WTC11 (cell line): Measurements from ENCODE around the gene JMJD4. TPM values are rescaled to one million over a fixed set of nuclear protein-coding genes. Genes with fewer than 3 reads are reported as not detected.

Experiments
- ATF6 ChIP-seq: sonication (generic); formaldehyde crosslinking; IDR thresholded peaks from 2 replicates; pipeline ENCODE4 v1.8.1; 2023; ENCODE audit warnings: mild to moderate bottlenecking, missing genetic modification reagents
- CBFB ChIP-seq: sonication (generic); formaldehyde crosslinking; IDR thresholded peaks from 2 replicates; pipeline ENCODE4 v1.8.1; 2022; ENCODE audit warnings: mild to moderate bottlenecking, low read depth, missing genetic modification reagents
- CREM ChIP-seq: sonication (generic); formaldehyde crosslinking; IDR thresholded peaks from 2 replicates; pipeline ENCODE4 v1.8.1; 2022; ENCODE audit warnings: mild to moderate bottlenecking, missing genetic modification reagents, moderate library complexity
- ERG ChIP-seq: fragments of 250-450 bp; sonication (Bioruptor Pico); IDR thresholded peaks from 2 replicates; pipeline ENCODE4 v1.8.0; 2021; ENCODE audit warnings: mild to moderate bottlenecking
- FOXJ3 ChIP-seq: sonication (generic); formaldehyde crosslinking; IDR thresholded peaks from 2 replicates; pipeline ENCODE4 v1.9.0; 2021; ENCODE audit warnings: missing genetic modification reagents, mild to moderate bottlenecking, borderline replicate concordance
- HMGXB4 ChIP-seq: sonication (generic); formaldehyde crosslinking; IDR thresholded peaks from 2 replicates; pipeline ENCODE4 v1.8.1; 2023; ENCODE audit warnings: mild to moderate bottlenecking, moderate library complexity, missing genetic modification reagents
- MXD4 ChIP-seq: fragments of 250-450 bp; sonication (Bioruptor Pico); IDR thresholded peaks from 2 replicates; pipeline ENCODE4 v1.8.0; 2021; ENCODE audit warnings: mild to moderate bottlenecking, moderate library complexity, borderline replicate concordance
- MYBL2 ChIP-seq: sonication (generic); formaldehyde crosslinking; IDR thresholded peaks from 2 replicates; pipeline ENCODE4 v1.8.1; 2023; ENCODE audit warnings: mild to moderate bottlenecking, moderate library complexity, missing genetic modification reagents
- NR1H2 ChIP-seq: sonication (generic); formaldehyde crosslinking; IDR thresholded peaks from 2 replicates; pipeline ENCODE4 v1.9.0; 2021; ENCODE audit warnings: mild to moderate bottlenecking, moderate library complexity, missing genetic modification reagents
- NR2C2 ChIP-seq: sonication (generic); formaldehyde crosslinking; IDR thresholded peaks from 2 replicates; pipeline ENCODE4 v1.8.0; 2022; ENCODE audit warnings: mild to moderate bottlenecking, missing genetic modification reagents
- NR3C1 ChIP-seq: sonication (generic); formaldehyde crosslinking; conservative IDR thresholded peaks from 2 replicates; pipeline ENCODE4 v1.8.1; 2023; ENCODE audit warnings: low read depth, mild to moderate bottlenecking, missing genetic modification reagents
- RELA ChIP-seq: sonication (generic); formaldehyde crosslinking; IDR thresholded peaks from 2 replicates; pipeline ENCODE4 v1.8.1; 2022; ENCODE audit warnings: missing genetic modification reagents, mild to moderate bottlenecking, borderline replicate concordance
- RORB ChIP-seq: fragments of 250-450 bp; sonication (Bioruptor Pico); IDR thresholded peaks from 2 replicates; pipeline ENCODE4 v1.9.0; 2021; ENCODE audit warnings: mild to moderate bottlenecking
- STAT6 ChIP-seq: sonication (generic); formaldehyde crosslinking; conservative IDR thresholded peaks from 2 replicates; pipeline ENCODE4 v1.8.1; 2023; ENCODE audit warnings: mild to moderate bottlenecking, low read depth, missing genetic modification reagents, moderate library complexity
- TCF7 ChIP-seq: sonication (generic); formaldehyde crosslinking; IDR thresholded peaks from 2 replicates; pipeline ENCODE4 v1.8.0; 2022; ENCODE audit warnings: mild to moderate bottlenecking, low read depth, missing genetic modification reagents, moderate library complexity
- USF2 ChIP-seq: sonication (generic); formaldehyde crosslinking; IDR thresholded peaks from 2 replicates; pipeline ENCODE4 v1.8.1; 2023; ENCODE audit warnings: mild to moderate bottlenecking, missing genetic modification reagents, moderate library complexity
- ZNF138 ChIP-seq: sonication (generic); formaldehyde crosslinking; conservative IDR thresholded peaks from 2 replicates; pipeline ENCODE4 v1.8.1; 2022; ENCODE audit warnings: mild to moderate bottlenecking, moderate library complexity, missing genetic modification reagents
- ZNF281 ChIP-seq: sonication (generic); formaldehyde crosslinking; IDR thresholded peaks from 2 replicates; pipeline ENCODE4 v1.8.0; 2023; ENCODE audit warnings: mild to moderate bottlenecking, missing genetic modification reagents
- ZNF532 ChIP-seq: fragments of 250-450 bp; sonication (Bioruptor Pico); IDR thresholded peaks from 2 replicates; pipeline ENCODE4 v1.9.0; 2021; ENCODE audit warnings: mild to moderate bottlenecking, borderline replicate concordance
- ZSCAN18 ChIP-seq: fragments of 250-450 bp; sonication (Bioruptor Pico); IDR thresholded peaks from 2 replicates; pipeline ENCODE4 v2.1.2; 2022; ENCODE audit warnings: mild to moderate bottlenecking, moderate library complexity
- total RNA-seq: library from RNA; stranded (reverse); gene quantifications from 3 replicates; pipeline ENCODE4 v1.2.3, GENCODE V29; 2021

Gene JMJD4
- total RNA-seq, 1 experiment from 2014 or later = 13.7 TPM

GRCh38 chr1:227734856-227735538, at the start of gene JMJD4, which contains the start of gene SNAP47 (continued):
- no peak for TF ChIP-seq NR1H2
- peak; percentile 92 for TF ChIP-seq HMGXB4 (CRISPR knock-in tag)
- TF ChIP-seq CREM = peak; percentile 85
- no peak for TF ChIP-seq NR2C2 (CRISPR knock-in tag)
- no peak for TF ChIP-seq TCF7 (CRISPR knock-in tag)
- no peak for TF ChIP-seq ZSCAN18 (CRISPR knock-in tag)
- peak; percentile 89; the same call in 1 of the 2 replicates for TF ChIP-seq STAT6
- peak; percentile 78; the same call in 1 of the 2 replicates for TF ChIP-seq ZNF281 (CRISPR knock-in tag)
- TF ChIP-seq RELA = no peak
- peak; percentile 61 for TF ChIP-seq USF2
- no peak for TF ChIP-seq ERG (CRISPR knock-in tag)
- no peak for TF ChIP-seq ATF6
- TF ChIP-seq FOXJ3 (CRISPR knock-in tag) = no peak
- no peak for TF ChIP-seq MXD4
- TF ChIP-seq ZNF138 (CRISPR knock-in tag) = 0 out of 2 replicates have a peak, but pooled peaks have one; percentile 88
- TF ChIP-seq RORB = no peak
- peak; percentile 99 for TF ChIP-seq CBFB (CRISPR knock-in tag)
- no peak for TF ChIP-seq ZNF532 (CRISPR knock-in tag)
- peak; percentile 93; the same call in 1 of the 2 replicates for TF ChIP-seq MYBL2
- no peak for TF ChIP-seq NR3C1 (CRISPR knock-in tag)
